ENCODE measurements around the gene METTL25B. TPM values are rescaled to one million over a fixed set of nuclear protein-coding genes. Genes with fewer than 3 reads are reported as not detected.

The METTL25B gene
- total RNA-seq, 2 experiments from 2014 or later, result 35.3 to 35.5 TPM

DNA sequence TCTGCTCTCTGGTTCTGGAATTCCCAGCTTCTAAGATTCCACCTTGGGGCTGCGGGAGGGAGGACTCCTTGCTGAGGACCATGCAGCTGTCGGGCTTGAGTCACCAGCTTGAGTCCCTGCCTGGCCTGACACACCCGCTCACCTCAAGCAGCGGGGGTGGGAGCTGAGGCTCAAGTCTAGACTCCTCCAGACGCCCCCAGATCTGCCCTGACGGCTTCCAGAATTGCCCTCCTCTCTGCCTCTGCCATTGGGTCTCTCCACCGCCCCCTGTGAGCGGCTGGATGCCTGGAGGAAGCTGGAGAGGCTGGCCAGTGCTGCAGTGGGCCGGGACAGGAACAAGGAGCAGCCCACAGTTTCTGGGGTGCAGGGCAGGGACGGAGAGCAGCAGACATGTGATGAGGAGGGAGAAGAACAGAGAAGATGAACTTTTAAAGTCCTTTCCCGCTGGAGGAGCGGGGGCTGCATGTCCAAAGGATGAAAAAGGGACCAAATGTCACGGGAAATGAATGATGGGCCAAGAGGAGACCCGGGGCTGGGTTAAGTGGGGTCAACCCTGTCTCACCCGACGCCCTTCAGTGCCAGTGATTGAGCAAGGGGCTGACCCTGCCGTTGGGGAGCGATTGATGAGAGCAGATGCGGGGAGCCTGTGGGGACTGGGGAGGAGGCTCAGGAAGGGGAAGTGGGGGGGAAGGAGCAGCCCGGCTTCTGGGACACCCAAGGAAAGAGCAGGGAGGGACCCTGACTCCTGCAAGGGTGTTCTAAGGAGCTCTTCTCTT, 36.4 kb upstream of the METTL25B start:
- intact Hi-C loops (cut with micrococcal nuclease), result no loop called here
- DNase-seq, result no peak
- Mint-ChIP-seq H3K4me3 (no peak overlapping the region), H3K36me3 (ENCODE audit: low read depth) (no peaks in the 10 kb centered on the region), H3K4me1 (ENCODE audit: low read depth) (peaks cover 24% of the 10 kb centered on the region), H3K27me3 (ENCODE audit: low read depth) (peaks cover 54% of the 10 kb centered on the region), H3K9me3 (no peaks in the 10 kb centered on the region), H3K27ac (no peak overlapping the region)
- CTCF ChIA-PET, result interaction anchor here (1.0 to 7.4 kb wide), 9 partner anchors 12 to 168 kb away, joined by 3 to 183 read pairs (median 34); partner anchors contain the start of genes CRABP2, ISG20L2, METTL25B and NES

DNA sequence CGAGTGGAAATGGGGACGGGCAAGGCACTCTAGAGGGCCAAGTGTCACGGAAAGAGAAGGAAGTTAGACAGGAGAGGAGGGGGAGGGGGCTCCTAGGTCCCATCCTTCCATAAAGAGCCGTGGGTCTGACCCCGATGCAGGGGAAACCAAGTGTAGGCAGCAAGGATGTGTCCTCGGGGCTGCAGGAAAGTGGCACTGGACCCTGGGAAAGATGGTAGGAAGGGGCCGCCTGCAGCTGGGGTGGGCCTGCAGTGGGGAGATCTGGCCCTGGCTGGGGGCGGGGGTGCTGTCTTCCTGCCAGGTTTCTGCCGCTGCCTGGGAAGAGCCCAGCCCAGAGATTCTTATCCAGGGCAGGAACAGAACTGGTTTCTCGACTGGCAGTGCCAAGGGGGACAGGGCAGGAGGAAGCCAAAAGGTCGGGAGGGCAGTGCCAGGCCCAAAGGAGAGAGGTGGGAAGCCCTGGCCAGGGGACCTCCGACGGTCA, 35.8 kb upstream of the METTL25B start:
- no peak for DNase-seq
- peaks cover 58% of the 10 kb centered on the region for H3K27me3 Mint-ChIP-seq (ENCODE audit: low read depth)
- no peaks in the 10 kb centered on the region for H3K9me3 Mint-ChIP-seq
- CTCF ChIA-PET, result interaction anchor here (3.9 to 7.4 kb wide), 4 partner anchors 12 to 35 kb away, joined by 34 to 183 read pairs (median 110); partner anchors contain the start of genes CRABP2, ISG20L2, METTL25B and NES
- H3K4me1 Mint-ChIP-seq (ENCODE audit: low read depth), result peaks cover 24% of the 10 kb centered on the region
- H3K27ac Mint-ChIP-seq, result no peak overlapping the region
- no peaks in the 10 kb centered on the region for H3K36me3 Mint-ChIP-seq (ENCODE audit: low read depth)
- intact Hi-C loops (cut with micrococcal nuclease), result no loop called here
- no peak overlapping the region for H3K4me3 Mint-ChIP-seq

DNA sequence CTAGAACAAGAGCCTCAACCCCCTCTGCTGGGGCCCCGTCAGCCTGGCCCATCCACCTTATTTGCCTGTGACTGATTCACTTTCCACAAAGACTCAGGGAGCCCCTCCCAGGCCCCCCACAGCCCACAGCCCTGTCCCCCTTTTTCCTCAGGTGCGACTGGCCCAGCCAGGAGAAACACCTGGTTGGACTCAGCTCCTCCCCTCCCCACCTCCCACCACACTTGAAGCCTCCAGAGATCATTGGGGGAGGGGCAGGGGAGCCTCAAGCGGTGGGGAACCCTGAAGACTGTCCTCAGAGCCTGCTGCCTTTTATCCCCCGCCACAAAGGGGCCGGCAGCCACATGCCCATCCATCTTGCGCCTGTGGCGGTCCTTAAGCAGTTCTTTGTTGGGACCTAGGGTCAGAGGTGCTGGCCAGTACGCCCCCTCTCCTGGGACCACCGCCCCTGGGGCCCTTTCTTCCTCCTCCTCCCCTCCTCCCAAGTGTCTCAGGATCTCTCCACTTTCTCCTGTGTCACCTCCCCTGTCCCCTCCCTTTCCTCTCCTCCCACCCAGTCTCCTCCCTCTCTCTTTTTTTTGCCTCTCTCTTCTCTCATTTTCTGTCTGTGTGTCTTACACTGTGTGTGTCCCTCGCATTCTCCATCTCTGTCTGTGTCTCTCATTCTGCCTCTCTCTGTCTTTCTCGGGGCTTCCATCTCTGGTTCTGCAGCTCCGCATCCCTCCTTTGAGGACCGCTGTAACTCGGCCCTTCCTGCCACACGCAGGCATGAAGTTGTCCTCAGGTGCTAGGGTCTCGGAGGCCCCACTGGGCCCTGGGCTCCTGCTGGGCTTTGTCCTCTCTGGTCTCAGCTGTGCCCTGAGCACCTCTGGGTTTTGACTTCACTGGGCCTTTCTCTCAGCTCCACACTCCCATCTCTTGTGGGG, 35.1 kb upstream of the METTL25B start:
- Mint-ChIP-seq H3K36me3 (ENCODE audit: low read depth) (no peaks in the 10 kb centered on the region), H3K27me3 (ENCODE audit: low read depth) (peaks cover 58% of the 10 kb centered on the region), H3K4me1 (ENCODE audit: low read depth) (peaks cover 24% of the 10 kb centered on the region), H3K9me3 (no peaks in the 10 kb centered on the region), H3K4me3 (no peak overlapping the region), H3K27ac (no peak overlapping the region)
- DNase-seq, result no peak
- CTCF ChIA-PET, result interaction anchor here (4.7 to 7.4 kb wide), 3 partner anchors 11 to 34 kb away, joined by 53 to 183 read pairs (median 166); partner anchors contain the start of genes CRABP2, ISG20L2 and METTL25B
- intact Hi-C loops (cut with micrococcal nuclease), result no loop called here

DNA sequence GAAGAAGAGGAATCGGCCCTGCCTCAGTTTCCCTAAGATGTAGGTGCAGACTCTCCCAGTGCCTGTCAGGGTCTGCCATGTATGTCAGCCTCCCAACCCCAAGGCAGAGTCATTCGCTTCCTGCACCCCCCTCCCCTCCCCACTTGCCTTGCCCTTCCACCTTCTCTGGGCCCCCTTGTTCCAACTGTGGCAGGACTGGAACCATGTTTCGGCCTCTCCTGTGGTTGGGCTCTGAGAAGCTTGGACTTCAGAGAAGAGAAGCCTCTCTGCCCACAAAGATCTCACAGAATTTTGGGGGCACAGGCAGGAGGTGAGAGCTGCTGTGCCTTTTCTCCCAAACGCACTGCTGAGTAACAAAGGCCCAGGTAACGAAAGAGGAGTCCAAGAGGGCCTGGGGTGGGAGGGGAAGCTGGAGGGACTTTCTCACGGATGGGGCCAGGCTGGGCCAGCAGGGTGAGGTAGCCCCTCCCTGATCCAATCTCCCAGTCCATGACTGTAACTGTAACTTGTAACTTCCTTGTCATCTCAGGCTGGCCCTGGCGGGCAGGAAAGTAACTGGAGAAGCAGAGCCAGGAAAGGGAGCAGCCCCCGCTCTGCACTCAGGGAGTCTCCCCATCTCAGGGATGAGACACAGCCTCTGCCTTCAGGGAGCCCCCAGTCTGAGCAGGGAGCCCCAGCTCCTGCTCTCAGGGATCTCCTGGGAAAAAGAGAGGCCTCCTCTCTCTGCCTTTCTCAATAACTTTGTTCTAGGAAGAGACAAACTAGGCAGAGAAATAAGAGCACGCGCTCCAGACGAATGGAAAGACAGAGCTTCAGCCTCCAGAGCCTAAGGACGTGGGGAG, 34.2 kb upstream of the METTL25B start:
- Mint-ChIP-seq H3K27me3 (ENCODE audit: low read depth) (peaks cover 55% of the 10 kb centered on the region), H3K4me1 (ENCODE audit: low read depth) (peaks cover 24% of the 10 kb centered on the region)
- CTCF ChIA-PET, result interaction anchor here (1.0 to 7.4 kb wide), 4 partner anchors 9 to 33 kb away, joined by 3 to 166 read pairs (median 7); partner anchors contain the start of genes CRABP2, ISG20L2 and METTL25B

DNA sequence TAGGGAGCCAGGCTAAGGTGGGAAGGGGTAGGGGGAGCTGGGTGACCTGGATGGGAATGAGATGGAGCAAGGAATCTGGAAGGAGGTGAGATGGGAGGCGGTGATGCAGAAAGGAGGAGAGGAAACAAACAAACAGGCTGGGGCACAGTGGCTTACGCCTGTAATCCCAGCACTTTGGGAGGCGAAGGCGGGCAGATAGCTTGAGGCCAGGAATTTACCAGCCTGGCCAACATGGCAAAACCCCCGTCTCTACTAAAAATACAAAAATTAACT, 33.6 kb upstream of the METTL25B start:
- peaks cover 55% of the 10 kb centered on the region for H3K27me3 Mint-ChIP-seq (ENCODE audit: low read depth)
- H3K36me3 Mint-ChIP-seq (ENCODE audit: low read depth), result no peaks in the 10 kb centered on the region
- intact Hi-C loops (cut with micrococcal nuclease), result no loop called here
- H3K4me3 Mint-ChIP-seq, result no peak overlapping the region
- no peak overlapping the region for H3K27ac Mint-ChIP-seq
- CTCF ChIA-PET, result interaction anchor here (0.6 to 2.4 kb wide), 5 partner anchors 10 to 32 kb away, joined by 3 to 11 read pairs (median 3); partner anchors contain the start of gene CRABP2
- DNase-seq, result no peak
- peaks cover 22% of the 10 kb centered on the region for H3K4me1 Mint-ChIP-seq (ENCODE audit: low read depth)
- no peaks in the 10 kb centered on the region for H3K9me3 Mint-ChIP-seq

More for the DNA sequence above, 34.2 kb upstream of the METTL25B start:
- intact Hi-C loops (cut with micrococcal nuclease), result no loop called here
- no peak for DNase-seq
- Mint-ChIP-seq H3K27ac (no peak overlapping the region), H3K36me3 (ENCODE audit: low read depth) (no peaks in the 10 kb centered on the region), H3K9me3 (no peaks in the 10 kb centered on the region), H3K4me3 (no peak overlapping the region)

DNA sequence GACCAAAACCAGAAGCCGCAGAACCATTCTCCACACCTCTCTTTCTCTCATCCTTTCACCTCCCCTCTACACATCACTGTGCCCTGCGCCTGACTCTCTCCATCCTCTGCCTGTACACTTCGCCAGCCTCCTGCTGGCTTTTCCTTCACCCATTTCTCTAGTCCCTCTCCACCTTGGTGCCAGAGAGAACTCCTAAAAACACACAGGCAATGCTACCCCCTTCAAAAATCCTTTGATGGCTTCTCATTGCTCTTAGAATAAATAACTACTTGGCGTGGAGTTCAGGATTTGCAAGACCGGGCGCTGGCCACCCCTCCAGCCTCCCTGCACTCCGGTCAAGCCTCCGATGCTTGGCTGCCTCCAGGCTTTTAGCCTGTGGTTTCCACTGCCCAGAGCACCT, 31.5 kb upstream of the METTL25B start:
- no peaks in the 10 kb centered on the region for H3K36me3 Mint-ChIP-seq (ENCODE audit: low read depth)

DNA sequence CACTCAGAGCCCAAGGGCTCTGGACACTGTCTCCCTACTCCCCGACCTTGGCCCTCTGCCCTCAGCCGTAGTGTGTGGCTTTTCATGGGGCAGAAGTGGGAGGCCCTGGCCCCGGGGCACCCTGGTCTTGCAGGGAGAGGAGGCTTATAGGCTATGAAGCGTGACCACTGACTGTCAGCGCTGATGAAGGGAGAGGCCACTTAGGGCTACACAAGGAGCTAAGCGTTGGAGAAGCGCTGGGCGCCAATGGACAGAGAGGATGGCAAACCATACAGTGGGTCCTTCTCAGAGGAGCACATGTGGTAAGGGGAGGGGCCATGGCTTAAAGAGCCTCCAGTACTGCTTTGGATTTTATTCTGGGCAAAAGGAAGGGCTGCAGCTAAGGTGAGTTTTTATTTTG, 30.8 kb upstream of the METTL25B start:
- CTCF ChIA-PET, result interaction anchor here (0.9 to 3.0 kb wide), 4 partner anchors 18 to 38 kb away, joined by 3 to 8 read pairs (median 6); no protein-coding TSS in a partner anchor
- Mint-ChIP-seq H3K36me3 (ENCODE audit: low read depth) (no peaks in the 10 kb centered on the region), H3K9me3 (no peaks in the 10 kb centered on the region), H3K4me1 (ENCODE audit: low read depth) (peaks cover 11% of the 10 kb centered on the region), H3K4me3 (no peak overlapping the region), H3K27ac (no peak overlapping the region), H3K27me3 (ENCODE audit: low read depth) (peaks cover 34% of the 10 kb centered on the region)
- intact Hi-C loops (cut with micrococcal nuclease), result no loop called here
- no peak for DNase-seq

More for the DNA sequence above, 31.5 kb upstream of the METTL25B start:
- Mint-ChIP-seq H3K27ac (peak overlapping the region; percentile 8), H3K4me1 (ENCODE audit: low read depth) (peaks cover 18% of the 10 kb centered on the region), H3K9me3 (no peaks in the 10 kb centered on the region), H3K27me3 (ENCODE audit: low read depth) (peaks cover 42% of the 10 kb centered on the region), H3K4me3 (no peak overlapping the region)
- CTCF ChIA-PET, result interaction anchor here (0.9 to 1.3 kb wide), 2 partner anchors 29 to 36 kb away, joined by 3 to 4 read pairs; no protein-coding TSS in a partner anchor
- no peak for DNase-seq
- intact Hi-C loops (cut with micrococcal nuclease), result no loop called here

DNA sequence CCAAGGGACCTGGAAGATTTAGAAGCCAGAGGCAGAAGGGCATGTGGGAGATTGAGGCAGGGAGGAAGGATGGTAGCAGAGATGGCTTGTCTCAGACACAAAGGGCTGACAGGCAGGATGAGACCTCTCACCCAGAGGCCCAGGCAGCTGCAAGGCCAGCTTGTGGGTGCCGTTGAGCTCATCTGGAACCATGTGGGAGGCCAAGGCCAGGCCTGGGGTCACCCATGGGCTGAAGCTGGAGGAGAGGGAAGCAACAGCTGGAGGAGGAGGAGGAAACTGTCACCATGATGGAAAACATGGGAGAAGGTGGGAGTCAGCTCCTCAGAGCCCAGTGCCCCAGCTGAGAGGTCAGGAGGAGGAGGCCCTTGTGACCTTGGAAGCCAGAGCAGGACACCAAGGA, 29.3 kb upstream of the METTL25B start:
- intact Hi-C loops (cut with micrococcal nuclease), result no loop called here
- Mint-ChIP-seq H3K36me3 (ENCODE audit: low read depth) (no peaks in the 10 kb centered on the region), H3K4me3 (no peak overlapping the region), H3K9me3 (no peaks in the 10 kb centered on the region), H3K27ac (no peak overlapping the region), H3K27me3 (ENCODE audit: low read depth) (peaks cover 31% of the 10 kb centered on the region), H3K4me1 (ENCODE audit: low read depth) (no peaks in the 10 kb centered on the region)
- no peak for DNase-seq
- CTCF ChIA-PET, result interaction anchor here (1.2 to 11.8 kb wide), 4 partner anchors 8 to 39 kb away, joined by 3 to 183 read pairs (median 8); no protein-coding TSS in a partner anchor

DNA sequence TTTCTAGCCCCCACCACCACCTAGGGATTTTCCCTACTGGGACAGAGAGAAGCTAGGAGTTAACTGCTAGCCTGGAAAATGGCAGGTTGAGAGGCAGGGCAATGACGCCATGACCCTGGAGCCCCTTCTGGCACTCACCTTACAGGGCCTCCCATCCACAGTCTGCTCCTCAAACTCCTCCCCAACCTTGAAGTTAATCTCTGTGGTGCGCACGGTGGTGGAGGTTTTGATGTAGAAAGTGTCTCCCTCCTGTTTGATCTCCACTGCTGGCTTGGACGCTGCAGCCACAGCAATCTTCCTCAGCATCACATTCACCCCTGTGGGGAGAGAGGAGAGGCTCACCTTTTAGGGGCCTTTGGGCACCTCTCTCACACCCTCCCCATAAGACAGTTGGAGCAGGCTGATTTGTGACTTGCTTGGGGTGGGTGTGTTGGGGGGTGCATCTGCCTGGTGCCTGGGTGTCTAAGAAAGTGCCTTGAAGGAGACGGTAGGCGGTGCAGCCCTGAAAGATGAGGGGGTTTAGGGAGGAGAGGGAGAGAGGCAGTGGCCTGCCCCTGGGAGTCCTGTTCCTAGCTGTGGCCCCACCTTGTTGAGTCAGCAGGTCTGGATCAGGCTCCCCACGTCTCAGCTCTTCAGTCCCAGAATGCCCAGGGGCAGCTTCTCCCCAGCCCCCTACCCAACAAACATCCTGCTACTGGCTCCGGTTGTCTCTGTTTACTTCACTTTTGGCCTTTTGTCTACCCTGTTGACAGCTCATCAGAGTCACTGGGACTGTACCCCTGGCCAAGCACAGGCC, 27.3 kb upstream of the METTL25B start:
- H3K27ac Mint-ChIP-seq, result no peak overlapping the region
- CTCF ChIA-PET, result interaction anchor here (0.9 to 11.8 kb wide), 6 partner anchors 10 to 88 kb away, joined by 3 to 183 read pairs (median 7); partner anchors contain the start of gene NES
- no peaks in the 10 kb centered on the region for H3K36me3 Mint-ChIP-seq (ENCODE audit: low read depth)
- H3K4me1 Mint-ChIP-seq (ENCODE audit: low read depth), result peaks cover 15% of the 10 kb centered on the region
- DNase-seq, result no peak
- intact Hi-C loops (cut with micrococcal nuclease), result no loop called here
- H3K4me3 Mint-ChIP-seq, result no peak overlapping the region
- H3K27me3 Mint-ChIP-seq (ENCODE audit: low read depth), result peaks cover 39% of the 10 kb centered on the region
- no peaks in the 10 kb centered on the region for H3K9me3 Mint-ChIP-seq

DNA sequence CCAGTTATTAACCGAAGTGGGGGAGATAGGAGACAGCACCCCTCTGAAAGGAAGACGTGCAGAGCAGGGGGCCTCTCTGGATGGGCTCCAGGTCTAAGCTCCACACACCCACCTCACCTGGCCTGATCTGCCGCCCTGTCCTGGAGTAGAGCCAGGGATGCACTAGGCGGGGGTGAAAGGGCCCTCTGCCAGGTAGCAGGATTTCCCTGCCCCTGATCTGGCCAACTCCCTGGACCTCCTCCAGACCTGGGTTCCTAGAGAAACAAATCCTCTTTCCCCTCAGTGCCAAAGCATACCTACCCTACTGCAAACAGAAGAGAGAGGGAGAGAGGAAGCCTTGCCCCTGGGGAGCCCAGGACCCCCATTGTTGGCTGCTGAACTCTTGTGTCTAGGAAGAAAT, 24.9 kb upstream of the METTL25B start:
- H3K4me1 Mint-ChIP-seq (ENCODE audit: low read depth), result peaks cover 27% of the 10 kb centered on the region
- DNase-seq, result no peak
- no peak overlapping the region for H3K4me3 Mint-ChIP-seq
- no peak overlapping the region for H3K27ac Mint-ChIP-seq
- H3K9me3 Mint-ChIP-seq, result no peaks in the 10 kb centered on the region
- no peaks in the 10 kb centered on the region for H3K36me3 Mint-ChIP-seq (ENCODE audit: low read depth)
- intact Hi-C loops (cut with micrococcal nuclease), result no loop called here
- CTCF ChIA-PET, result interaction anchor here (0.6 to 11.8 kb wide), 5 partner anchors 13 to 123 kb away, joined by 3 to 183 read pairs (median 8); partner anchors contain the start of gene NES
- peaks cover 33% of the 10 kb centered on the region for H3K27me3 Mint-ChIP-seq (ENCODE audit: low read depth)

DNA sequence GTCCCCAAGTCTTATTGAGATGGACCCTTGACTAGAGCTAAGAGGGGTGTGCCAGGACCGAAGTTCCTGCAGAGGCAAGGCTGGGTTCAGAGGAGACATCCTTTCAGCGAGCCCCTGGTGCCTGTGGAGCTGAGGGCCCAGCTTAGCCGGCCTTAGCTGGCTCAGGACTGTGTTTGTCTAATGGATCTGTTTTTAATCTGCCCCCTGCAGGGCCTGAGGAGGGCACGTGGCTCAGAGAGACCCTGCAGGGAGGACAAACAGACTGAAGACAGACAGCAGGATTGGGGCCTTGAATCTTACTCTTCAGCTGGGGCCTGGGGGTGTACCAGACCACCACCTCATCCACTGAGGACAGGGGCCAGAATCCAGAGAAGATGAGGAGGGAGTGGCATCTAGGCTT, 24.5 kb upstream of the METTL25B start:
- peaks cover 27% of the 10 kb centered on the region for H3K4me1 Mint-ChIP-seq (ENCODE audit: low read depth)
- intact Hi-C loops (cut with micrococcal nuclease), result no loop called here
- no peak overlapping the region for H3K4me3 Mint-ChIP-seq
- H3K9me3 Mint-ChIP-seq, result no peaks in the 10 kb centered on the region
- DNase-seq, result no peak
- H3K27me3 Mint-ChIP-seq (ENCODE audit: low read depth), result peaks cover 32% of the 10 kb centered on the region
- CTCF ChIA-PET, result interaction anchor here (11.8 kb wide), 1 partner anchor 13 kb away, joined by 183 read pairs; no protein-coding TSS in a partner anchor
- no peak overlapping the region for H3K27ac Mint-ChIP-seq
- no peaks in the 10 kb centered on the region for H3K36me3 Mint-ChIP-seq (ENCODE audit: low read depth)

Data from activated naive CD4-positive, alpha-beta T cell treated with anti-CD3 and anti-CD28 coated beads for 36 hours (primary cell).